ENCODE results near the gene SSUH2.
"Not testable (repeated sequence)": the region's sequence is repeated elsewhere in the genome, so short reads cannot be mapped to it uniquely, and the experiment has no call there.

The SSUH2 gene

GRCh38 chr3:8581373-8581772 lies 63.2 kb downstream of the SSUH2 start:
- no peak for DNase-seq (ENCODE audit: low read depth, low spot score)

DNA sequence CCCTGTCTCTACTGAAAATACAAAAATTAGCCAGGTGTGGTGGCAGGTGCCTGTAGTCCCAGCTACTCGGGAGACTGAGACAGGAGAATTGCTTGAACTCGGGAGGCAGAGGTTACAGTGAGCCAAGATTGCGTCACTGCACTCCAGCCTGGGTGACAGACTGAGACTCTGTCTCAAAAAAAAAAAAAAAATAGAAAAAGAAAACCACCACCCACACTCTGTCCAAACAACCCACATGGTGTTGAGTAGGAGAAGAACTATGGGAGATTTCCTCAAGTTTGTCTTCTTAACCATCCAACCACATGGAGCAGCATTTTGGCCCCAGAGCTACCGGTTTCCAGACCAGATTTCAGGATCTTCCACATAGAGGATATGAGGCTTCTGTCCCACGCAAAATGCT lies 64.2 kb downstream of the SSUH2 start:
- DNase-seq (ENCODE audit: low read depth, low spot score): not testable (repeated sequence)

- DNase-seq (ENCODE audit: low read depth, low spot score): no peak
These were observed 64.7 kb downstream of the SSUH2 start for GRCh38 chr3:8579943-8580342.

GRCh38 chr3:8579096-8579495 lies 65.5 kb downstream of the SSUH2 start:
- DNase-seq (ENCODE audit: low read depth, low spot score): no peak

DNA sequence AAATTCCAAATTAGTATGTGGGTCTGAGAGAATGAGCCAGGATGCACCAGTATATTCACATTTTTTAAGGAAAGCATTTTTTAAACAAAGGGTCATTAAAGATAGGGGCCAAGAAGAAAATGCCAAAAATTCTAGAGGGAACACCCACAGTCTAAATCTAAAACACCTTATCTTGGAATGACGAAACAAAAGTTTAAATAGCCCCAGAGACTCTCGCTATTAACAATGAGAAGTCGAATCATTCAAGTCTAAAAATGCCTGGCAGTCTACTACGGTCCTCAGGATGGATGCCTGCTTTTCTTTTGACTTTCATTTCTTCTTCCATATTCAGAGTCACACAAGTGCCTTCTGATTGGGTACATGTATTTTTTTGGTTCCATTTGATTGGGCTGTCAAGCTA lies 66.3 kb downstream of the SSUH2 start:
- no peak for DNase-seq (ENCODE audit: low read depth, low spot score)

DNA sequence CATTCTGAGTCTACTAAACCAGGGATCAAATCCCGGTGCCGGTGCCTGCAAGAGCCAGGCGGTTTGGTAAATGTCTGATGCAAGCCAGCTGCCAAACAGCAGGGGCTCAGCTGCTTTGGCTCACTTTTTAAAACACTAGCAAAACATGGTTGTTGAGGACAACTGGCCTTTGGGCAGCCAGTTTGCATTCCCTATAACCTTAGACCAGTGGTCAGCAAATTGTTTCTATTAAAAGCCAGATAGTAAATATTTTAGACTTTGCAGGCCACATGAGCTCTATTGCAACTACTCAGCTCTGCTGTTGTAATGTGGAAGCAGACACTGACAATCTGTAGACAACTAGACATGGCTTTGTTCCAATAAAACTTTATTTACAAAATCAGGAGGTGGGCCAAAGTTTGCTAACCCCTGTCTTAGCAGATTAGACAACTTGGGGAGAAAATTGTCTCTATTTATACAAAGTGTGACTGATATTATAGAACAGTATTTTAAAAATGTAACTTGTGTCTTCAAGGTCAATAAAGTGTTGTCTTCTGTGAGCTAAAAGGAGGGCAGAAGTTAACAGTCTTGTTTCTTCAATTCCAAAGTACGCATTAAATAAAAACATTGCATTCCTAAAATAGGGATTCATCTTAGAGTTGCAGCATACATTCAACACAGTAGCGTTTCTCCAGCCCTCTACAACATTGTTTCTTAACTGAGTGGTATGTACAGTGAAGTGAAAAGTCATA lies 67.6 kb downstream of the SSUH2 start:
- DNase-seq (ENCODE audit: low read depth, low spot score): no peak

GRCh38 chr3:8576436-8576835 lies 68.2 kb downstream of the SSUH2 start:
- no peak for DNase-seq (ENCODE audit: low read depth, low spot score)

- DNase-seq (ENCODE audit: low read depth, low spot score): no peak
These were observed 69.1 kb downstream of the SSUH2 start for GRCh38 chr3:8575364-8576104.

DNA sequence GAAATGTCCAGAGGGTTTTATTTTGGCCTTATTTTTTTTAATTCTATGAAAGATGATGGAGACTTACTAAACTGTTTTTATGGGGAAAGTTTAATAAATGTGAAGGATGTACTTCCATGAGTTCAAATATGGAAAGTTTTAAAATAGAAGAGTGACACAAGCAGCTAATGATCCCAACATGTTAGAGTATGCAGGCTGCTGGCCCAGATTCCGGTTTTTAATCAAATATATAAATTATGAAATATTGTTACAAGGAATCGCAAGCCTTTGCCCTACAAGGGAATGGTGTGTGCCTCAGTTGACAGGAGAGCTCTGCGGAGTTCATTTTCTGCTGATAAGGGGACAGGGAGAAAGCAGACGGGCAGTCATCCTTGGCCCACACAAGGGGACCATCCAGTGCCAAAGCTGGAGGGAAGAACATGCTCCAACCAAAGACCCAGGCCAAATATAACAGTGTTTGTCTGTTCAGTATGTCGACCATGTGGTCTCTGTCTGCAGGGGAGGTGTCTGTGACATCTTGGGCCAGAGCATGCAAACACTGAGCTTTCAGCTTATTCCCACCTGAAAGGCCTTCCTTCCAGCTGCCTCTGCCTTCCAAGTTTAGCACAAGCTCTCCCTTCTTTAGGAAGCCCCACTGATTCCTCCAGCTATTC lies 69.8 kb downstream of the SSUH2 start:
- DNase-seq (ENCODE audit: low read depth, low spot score): no peak

GRCh38 chr3:8574040-8574669 lies 70.4 kb downstream of the SSUH2 start:
- DNase-seq (ENCODE audit: low read depth, low spot score): no peak

DNA sequence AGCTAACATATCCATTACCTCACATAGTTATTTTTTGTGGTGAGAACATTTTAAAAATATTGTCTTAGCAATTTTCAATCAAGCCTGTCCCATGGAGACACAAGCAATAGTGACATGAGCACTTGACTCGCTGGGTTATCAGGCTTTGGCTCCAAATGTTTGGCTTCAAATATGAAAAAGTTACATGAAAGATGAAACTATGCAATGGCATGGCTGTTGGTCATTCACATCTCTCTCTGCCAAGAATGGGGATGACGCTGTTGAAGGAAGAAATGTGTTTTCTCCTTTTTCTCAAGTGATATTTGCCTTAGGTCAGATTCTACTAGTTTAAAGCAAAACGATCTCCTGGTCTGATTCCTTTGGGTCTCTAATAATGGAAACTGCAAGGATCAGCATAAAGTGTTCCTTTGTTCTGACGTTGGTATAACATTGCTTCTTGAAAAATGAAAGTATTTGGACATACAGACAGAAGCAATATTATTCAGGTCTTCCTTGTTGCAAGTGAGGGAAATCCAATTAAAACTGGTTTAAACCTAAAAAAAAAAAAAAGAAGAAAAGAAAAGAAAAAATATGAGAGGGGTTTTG lies 71.2 kb downstream of the SSUH2 start:
- DNase-seq (ENCODE audit: low read depth, low spot score): no peak

DNA sequence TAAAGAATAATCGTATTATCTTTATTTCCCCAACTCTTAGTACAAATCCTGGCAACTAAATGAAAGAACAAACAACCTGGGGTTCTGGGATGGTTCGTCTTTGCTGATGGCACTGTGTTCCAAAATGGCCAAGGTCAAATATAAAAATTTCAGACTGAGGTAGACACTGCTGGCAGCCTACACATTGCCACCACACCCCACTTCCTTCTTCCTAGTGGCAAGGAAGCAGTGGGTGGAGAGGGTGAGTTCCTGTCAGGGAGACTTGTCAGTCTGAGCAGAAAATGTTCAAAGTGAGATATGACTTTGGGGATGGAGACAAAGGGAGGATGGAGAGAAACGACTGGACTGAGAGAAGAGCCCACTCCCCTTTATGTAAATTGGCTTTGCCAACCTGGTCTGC lies 73.3 kb downstream of the SSUH2 start:
- DNase-seq (ENCODE audit: low read depth, low spot score): no peak
